GM12865 (cell line): ENCODE measurements around the gene P3H1.
"Not testable (repeated sequence)": the region's sequence is repeated elsewhere in the genome, so short reads cannot be mapped to it uniquely, and the experiment has no call there.

Experiments
- DNase-seq: peaks from one replicate; pipeline ENCODE4 v3.0.0; 2010; ENCODE audit warnings: low read depth
- H3K4me3 ChIP-seq: 2 replicates; pipeline ENCODE4 v1.5.1; 2011; ENCODE audit warnings: mild to moderate bottlenecking, low read depth, low read length, control low read depth
- TF ChIP-seq, protein P1 (sequence below): IDR thresholded peaks from 2 replicates; pipeline ENCODE4 v1.5.1; 2011; ENCODE audit warnings: low read length, control low read depth, low read depth, inconsistent platforms; ENCODE audit not compliant: insufficient read depth; ENCODE audit errors: missing control alignments

Gene P3H1

DNA sequence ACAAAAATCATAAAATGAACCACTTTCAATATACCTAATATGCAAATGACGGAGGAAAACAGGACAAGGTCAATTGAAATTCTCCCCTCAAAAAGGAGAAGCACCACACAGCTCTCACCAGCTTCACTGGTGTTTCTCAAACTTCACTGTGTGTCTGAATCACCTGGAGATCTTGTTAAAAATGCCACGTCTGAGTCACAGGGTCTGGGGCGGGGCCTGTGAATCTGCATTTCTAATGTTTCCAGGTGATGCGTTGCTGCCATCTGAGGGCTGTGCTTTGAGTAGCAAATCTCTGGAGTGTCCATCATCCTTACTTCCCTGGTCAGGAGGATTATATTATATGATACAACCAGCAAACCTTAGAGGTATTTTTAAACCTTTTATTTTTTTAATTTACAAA is 35.8 kb downstream of the P3H1 start:
- peak; percentile 44 for DNase-seq
- TF ChIP-seq, protein P1, sequence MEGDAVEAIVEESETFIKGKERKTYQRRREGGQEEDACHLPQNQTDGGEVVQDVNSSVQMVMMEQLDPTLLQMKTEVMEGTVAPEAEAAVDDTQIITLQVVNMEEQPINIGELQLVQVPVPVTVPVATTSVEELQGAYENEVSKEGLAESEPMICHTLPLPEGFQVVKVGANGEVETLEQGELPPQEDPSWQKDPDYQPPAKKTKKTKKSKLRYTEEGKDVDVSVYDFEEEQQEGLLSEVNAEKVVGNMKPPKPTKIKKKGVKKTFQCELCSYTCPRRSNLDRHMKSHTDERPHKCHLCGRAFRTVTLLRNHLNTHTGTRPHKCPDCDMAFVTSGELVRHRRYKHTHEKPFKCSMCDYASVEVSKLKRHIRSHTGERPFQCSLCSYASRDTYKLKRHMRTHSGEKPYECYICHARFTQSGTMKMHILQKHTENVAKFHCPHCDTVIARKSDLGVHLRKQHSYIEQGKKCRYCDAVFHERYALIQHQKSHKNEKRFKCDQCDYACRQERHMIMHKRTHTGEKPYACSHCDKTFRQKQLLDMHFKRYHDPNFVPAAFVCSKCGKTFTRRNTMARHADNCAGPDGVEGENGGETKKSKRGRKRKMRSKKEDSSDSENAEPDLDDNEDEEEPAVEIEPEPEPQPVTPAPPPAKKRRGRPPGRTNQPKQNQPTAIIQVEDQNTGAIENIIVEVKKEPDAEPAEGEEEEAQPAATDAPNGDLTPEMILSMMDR = no peak
- H3K4me3 ChIP-seq = no peak overlapping the region

DNA sequence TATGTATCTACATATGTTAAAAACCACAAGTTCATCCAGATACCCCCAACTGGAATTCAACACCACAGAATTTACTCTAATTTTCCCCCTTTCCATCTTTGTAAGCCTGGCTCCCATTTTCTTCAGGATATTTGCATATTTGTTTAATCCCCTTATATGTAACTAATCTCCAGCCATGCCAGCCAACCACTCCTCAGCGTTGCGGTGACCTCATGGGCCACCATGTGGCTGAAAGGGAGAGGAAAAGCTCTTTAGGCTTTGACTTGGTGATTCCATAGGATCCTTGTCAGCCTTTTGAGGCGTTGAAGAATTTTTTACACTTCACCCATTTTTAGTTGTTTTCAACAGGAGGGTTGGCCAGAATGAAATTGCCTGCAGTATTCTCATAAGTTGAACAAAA is 36.8 kb downstream of the P3H1 start:
- no peak for DNase-seq
- TF ChIP-seq, protein P1 = no peak
- no peak overlapping the region for H3K4me3 ChIP-seq

DNA sequence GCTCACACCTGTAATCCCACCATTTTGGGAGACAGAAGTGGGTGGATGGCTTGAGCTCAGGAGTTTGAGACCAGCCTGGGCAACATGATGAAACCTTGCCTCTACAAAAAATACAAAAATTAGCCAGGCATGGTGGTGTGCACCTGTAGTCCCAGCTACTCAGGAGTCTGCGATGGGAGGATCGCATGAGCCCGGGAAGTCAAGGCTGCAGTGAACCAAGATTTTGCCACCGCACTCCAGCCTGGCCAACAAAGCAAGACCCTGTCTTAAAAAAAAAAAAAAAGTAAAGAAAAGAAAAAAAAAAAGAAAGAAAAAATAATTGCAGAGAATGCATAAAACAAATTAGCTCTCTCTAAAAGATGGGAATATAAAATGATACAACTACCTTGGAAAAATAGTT is 41.0 kb downstream of the P3H1 start:
- DNase-seq, H3K4me3 ChIP-seq: not testable (repeated sequence)

DNA sequence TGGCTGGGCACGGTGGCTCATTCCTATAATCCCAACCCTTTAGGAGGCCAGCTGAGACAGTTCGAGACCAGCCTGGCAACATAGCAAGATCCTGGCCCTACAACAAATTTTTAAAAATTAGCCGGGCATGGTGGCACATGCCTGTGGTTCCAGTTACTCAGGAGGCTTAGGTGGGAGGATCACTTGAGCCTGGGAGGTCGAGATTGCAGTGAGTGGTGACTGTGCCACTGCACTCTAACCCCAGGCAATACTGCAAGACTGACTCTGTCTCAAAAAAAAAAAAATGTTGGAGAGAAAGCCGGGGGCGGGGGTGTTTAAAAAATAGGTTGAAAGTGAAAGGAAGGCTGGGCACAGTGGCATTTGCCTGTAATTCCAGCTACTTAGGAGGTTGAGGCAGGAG is 43.3 kb downstream of the P3H1 start:
- DNase-seq = no peak
- no peak overlapping the region for H3K4me3 ChIP-seq
- TF ChIP-seq, protein P1 = no peak

DNA sequence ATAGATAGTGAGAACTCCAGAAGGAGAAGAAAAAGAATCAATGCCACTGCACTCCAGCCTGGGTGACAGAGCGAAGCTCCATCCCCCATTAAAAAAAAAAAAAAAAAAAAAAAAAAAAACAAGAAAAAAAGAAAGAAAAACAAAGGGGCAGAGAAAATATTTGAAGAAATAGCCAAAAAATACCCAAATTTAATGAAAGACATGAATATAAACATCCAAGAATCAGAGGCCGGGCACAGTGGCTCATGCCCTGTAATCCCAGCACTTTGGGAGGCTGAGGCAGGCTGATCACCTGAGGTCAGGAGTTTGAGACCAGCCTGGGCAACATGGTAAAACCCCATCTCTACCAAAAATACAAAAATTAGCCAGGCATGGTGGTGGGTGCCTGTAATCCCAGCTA is 44.4 kb downstream of the P3H1 start:
- H3K4me3 ChIP-seq, DNase-seq: not testable (repeated sequence)

DNA sequence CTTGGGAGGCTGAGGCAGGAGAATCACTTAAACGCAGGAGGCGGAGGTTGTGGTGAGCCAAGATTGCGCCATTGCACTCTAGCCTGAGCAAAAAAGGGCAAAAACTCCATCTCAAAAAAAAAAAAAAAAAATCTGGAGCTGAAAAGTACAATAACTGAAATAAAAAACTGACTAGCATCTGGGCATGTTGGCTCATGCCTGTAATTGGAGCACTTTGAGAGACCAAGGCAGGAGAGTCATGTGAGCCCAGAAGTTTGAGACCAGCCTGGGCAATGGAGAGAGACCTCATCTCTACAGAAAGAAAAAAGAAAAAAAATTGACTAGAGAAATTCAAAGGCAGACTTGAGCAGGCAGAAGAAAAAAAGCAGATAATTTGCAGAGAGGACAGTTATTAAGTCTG is 44.9 kb downstream of the P3H1 start:
- TF ChIP-seq, protein P1 = no peak
- DNase-seq = no peak
- H3K4me3 ChIP-seq = no peak overlapping the region

DNA sequence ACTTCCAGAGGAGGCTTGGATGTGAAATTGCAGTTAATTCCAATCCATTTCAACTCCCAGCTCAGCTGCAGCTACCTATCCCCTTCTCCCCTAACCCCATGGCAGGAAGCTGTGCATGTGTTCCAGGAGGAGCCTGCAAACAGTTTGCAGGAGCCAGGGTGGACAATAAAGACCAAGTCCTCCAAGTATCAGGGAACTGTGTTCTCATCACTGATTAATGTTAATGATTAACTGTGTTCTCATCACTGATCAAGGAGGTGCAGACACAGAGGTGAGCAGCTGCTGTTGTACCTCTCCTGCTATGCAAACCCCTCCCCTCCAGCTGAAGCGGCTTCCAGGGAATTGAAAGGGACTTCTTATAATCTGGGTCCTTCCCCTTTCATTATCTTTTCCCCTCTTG is 46.0 kb downstream of the P3H1 start:
- TF ChIP-seq, protein P1 = no peak
- no peak for DNase-seq
- no peak overlapping the region for H3K4me3 ChIP-seq

DNA sequence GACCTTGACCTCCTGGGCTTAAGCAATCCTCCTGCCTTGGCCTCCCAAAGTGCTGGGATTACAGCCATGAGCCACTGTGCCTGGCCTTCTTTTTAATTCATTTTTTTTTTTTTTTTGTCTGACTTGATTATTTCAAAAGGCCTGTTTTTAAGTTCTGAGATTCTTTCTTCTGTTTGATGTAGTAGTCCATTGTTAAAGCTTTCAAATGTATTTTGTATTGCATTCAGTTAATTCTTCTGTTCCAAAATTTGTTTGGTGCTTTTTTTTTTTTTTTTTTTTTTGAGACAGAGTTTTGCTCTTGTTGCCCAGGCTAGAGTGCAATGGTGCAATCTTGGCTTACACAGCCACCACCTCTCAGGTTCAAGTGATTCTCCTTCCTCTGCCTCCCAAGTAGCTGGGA is 52.4 kb downstream of the P3H1 start:
- DNase-seq, H3K4me3 ChIP-seq: not testable (repeated sequence)

DNA sequence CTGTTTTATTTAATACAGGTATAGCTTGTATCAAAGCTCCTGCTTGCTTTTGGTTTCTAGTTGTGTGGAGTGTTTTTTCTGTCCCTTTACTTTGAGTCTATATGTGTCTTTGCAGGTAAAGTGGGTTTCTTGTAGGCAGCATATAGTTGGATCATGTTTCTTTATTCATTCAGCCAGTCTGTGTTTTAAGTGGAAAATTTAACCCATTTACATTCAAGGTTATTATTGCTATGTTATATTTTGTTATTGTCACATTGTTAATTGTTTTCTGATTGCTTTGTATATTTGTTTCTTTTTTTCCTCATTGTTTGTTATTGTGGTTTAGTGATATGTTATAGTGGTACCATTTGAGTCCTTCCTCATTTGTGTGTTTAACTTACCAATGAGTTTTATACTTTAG is 53.5 kb downstream of the P3H1 start:
- no peak overlapping the region for H3K4me3 ChIP-seq
- no peak for DNase-seq
- TF ChIP-seq, protein P1 = no peak

DNA sequence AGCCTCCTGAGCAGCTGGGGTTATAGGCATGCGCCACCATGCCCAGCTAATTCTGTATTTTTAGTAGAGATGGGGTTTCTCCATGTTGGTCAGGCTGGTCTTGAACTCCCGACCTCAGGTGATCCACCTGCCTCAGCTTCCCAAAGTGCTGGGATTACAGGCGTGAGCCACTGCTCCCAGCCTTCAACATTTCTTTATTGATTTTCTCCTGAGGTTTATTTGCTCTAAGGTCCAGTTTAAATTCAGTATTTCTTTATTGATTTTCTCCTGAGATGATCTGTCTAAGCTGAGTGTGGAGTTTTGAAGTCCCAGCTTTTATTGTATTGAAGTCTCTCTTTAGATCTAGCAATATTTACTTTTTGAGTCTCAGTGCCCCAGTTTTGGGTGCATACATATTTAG is 54.0 kb downstream of the P3H1 start:
- H3K4me3 ChIP-seq, DNase-seq: not testable (repeated sequence)
